Loucy (cell line): ENCODE data around the gene LAPTM5.

Experiments
- EZH2phosphoT487 ChIP-seq: fragments of 200-600 bp; IDR thresholded peaks from 2 replicates; pipeline ENCODE4 v1.6.1; 2018; ENCODE audit warnings: antibody characterized with exemption, mild to moderate bottlenecking, moderate library complexity, borderline replicate concordance
- TF ChIP-seq, protein P1 (sequence below): fragments of 200-600 bp; sonication (generic); conservative IDR thresholded peaks from 2 replicates; pipeline ENCODE4 v1.5.1; 2014; ENCODE audit warnings: mild to moderate bottlenecking, antibody characterized with exemption, low read length

DNA sequence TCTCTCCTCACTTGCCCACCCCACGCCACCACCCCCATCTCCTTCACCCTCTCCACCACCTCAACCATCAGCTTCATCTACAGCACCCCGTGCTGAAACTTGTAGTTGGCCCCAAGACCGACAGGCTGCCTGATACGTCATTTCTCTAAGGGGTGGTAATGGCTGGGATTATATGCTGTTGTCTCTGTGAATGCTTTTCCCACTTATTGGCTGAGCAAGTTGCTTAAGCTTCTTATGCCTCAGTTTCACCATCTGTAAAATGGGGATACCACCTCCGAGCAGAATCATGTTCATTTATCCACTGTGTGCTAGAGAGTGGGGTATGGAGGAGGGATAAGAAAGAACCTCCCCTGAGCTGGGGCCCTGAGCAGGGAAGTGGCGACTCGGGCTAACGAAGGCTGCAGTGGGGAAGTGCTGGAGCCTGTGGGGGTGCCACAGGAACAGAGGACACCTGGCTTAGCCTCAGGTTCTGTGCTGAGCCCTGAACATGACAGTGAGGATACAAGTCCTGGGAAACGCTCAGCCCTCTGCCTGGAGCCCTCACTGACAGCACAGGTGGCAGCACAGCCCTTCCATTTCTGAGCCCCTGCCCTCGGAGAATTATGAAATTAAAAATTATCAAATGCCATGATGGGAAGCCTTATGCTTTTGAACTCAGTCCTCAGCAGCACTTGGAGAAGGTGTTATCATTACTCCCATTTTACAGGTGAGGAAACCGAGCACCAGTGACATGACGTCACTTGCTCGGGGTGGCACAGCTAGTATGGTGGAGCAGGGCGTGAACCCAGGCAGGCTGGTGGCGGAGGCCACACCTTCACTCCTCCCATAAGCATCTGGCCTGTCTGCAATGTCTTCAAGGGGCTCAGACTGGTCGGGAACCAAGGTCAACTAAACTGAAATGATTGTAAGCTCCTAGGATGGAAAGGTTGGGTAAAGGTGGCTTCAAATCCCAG, 37.0 kb downstream of the LAPTM5 start:
- TF ChIP-seq, protein P1, sequence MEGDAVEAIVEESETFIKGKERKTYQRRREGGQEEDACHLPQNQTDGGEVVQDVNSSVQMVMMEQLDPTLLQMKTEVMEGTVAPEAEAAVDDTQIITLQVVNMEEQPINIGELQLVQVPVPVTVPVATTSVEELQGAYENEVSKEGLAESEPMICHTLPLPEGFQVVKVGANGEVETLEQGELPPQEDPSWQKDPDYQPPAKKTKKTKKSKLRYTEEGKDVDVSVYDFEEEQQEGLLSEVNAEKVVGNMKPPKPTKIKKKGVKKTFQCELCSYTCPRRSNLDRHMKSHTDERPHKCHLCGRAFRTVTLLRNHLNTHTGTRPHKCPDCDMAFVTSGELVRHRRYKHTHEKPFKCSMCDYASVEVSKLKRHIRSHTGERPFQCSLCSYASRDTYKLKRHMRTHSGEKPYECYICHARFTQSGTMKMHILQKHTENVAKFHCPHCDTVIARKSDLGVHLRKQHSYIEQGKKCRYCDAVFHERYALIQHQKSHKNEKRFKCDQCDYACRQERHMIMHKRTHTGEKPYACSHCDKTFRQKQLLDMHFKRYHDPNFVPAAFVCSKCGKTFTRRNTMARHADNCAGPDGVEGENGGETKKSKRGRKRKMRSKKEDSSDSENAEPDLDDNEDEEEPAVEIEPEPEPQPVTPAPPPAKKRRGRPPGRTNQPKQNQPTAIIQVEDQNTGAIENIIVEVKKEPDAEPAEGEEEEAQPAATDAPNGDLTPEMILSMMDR, result no peak
- TF ChIP-seq EZH2phosphoT487, result no peak
